NCI-H446 treated with DMSO at 0.1 percent for 48 hours (cell line): ENCODE results near the gene GFM1.

ENCODE experiments used
- DNase-seq: peaks from one replicate; lab custom pipeline; 2025; lab: John Stamatoyannopoulos, UW

The GFM1 gene

DNA sequence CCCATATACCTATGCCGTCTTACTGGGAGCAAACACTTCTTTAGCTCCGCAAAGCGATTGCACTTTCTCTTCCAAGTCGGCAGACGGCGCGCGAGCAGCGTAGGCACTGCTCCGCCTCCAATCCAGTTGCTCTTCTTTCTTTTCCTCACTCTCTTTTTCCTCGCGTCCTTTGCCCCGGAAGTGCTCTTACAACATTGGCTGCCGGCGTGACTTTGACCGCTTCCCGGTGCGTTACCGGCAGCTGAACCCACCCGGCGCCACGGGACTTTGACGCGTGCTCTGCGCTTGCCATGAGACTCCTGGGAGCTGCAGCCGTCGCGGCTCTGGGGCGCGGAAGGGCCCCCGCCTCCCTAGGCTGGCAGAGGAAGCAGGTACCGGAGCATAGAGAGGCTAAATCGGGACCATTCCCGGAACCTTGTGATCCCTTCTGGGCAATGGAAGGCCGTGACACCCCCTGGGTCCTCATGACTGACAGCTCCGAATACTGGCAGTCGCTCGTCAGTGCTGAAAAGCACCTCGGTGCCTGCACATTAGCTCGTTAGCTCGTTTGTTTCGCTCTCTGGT lies at the start of gene GFM1:
Gene GFM1, plus strand, starts transcription at position 183 of the 564 bp plus-strand sequence. Its CDS starts 108 bp downstream, at position 291.
- peak; percentile 96 for DNase-seq

DNA sequence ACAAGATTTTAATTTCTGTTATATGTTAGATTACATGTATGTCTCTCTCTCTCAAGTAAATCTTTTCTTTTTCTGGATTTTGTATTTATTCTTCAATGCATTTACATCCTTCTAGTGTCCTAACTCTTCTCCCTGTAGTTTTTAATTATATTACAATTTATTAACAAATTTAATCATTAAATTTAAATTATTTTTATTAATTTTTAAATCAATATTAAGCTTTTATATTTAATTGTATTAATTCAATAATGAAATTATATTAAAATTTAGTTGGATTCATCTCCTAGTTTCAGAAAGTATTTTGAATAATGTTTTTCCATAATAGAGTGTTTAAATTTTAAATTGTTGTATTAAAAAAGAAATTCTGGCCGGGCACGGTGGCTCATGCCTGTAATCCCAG lies 43.5 kb upstream of the GFM1 start:
- DNase-seq: no peak

DNA sequence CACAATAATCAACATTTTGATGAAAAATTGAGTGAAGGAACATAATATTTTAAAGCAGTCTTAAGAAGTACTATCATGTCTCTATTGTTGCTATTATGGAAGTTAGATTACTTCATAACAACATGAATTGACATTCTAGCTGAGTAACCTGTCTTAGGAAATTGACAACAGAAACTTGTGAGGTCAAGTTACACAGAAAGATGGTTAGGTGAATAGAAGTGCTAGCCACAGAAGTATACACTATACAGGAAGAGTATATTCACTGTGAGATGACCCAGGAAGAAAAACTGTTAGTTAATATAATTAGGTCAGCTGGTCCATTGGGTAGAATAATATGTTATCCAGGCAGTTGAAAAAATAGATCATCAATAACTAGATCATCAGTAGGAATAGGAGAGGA lies 42.1 kb upstream of the GFM1 start:
- no peak for DNase-seq

GRCh38 chr3:158617982-158618875 lies 26.1 kb upstream of the GFM1 start:
- DNase-seq: no peak

- DNase-seq: no peak
Observed at GRCh38 chr3:158625881-158626280, 18.4 kb upstream of the GFM1 start.

DNA sequence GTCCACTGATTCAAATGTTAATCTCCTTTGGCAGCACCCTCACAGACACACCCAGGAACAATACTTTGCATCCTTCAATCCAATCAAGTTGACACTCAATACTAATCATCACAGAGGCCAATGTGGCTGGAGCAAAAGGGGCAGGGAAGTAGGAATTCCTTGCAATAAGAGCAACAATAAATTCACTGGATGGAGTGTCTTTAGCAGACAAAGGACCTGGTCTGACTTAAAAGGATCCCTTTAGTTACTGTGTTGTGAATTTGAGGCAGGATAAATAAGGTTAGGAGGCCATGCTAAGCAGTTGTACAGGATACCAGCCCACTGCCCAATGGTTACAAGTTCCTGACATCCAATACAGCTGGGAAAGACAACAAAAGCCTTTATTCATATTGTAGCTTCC lies 12.3 kb upstream of the GFM1 start:
- DNase-seq: no peak

DNA sequence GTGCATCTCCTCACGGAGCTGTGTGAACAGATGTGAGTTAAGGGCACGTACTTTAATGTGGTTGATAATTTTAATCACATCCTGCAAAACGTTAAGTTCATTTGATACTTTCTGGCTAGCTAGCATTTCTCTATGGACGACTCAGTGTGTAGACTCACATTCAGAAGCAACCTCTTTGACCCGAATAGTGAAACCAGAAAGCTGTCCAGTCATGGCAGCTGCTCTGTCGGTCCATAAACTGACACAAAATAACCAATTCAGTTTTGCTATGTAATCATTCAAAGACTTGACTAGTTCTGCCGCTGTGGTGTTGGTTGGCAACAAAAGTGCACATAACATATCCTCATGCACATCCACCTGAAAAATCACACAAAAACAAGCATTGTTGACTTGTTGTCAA lies 3.7 kb upstream of the GFM1 start:
- DNase-seq: no peak

- no peak for DNase-seq
Observed at GRCh38 chr3:158642005-158642404, 2.3 kb upstream of the GFM1 start.

DNA sequence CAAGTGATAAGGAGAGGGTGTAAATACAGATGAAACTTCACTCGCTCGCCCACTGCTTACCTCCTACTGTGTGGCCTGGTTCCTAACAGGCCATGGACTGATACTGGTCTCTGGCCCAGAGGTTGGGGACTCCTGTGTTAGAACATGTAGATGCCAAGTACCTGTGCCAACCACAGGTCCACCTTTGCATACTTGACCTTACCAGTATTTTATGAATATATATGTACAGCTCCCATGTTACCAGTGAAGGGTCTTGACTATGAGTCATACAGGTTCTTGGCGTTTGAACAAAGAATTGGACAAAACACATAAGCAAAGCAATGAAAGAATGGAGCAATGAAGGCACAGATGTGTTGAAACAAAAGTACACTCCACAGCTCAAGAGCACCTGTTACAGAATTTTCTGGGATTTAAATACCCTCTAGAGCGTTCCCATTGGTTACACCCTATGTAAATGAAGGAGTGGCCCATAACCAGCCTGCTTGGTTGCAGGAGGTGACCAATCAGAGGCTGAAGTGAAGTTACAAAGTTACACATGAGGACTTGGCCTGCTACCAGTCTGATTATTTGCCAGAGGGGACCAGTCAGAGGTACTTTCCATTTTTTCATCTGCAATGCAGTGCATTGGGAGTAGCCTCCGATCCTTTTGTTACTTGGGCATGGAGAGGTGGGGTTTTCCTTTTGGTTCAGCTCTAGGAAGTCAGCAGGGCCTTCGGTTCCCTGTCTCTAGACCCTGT lies 1.7 kb upstream of the GFM1 start:
- DNase-seq: no peak

- DNase-seq: no peak
Observed at GRCh38 chr3:158649791-158650190, 5.5 kb downstream of the GFM1 start.

GRCh38 chr3:158651192-158651591 lies 6.9 kb downstream of the GFM1 start:
- no peak for DNase-seq

GRCh38 chr3:158652463-158652862 lies 8.1 kb downstream of the GFM1 start:
- DNase-seq: no peak

DNA sequence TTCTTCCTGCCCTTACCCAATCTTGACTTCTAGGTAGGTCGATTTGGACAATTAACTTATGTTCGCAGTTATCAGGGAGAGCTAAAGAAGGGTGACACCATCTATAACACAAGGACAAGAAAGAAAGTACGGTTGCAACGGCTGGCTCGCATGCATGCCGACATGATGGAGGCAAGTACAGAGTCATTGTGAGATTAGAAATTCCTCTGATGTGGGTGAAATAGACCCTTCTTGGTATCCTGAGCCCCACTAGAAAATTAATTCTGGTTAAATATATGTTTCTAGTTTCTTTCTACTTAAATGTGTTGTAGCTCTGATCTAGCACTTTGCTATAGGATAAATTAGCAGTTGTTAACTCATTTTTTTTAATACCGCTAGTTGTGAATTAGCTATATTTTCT lies 14.6 kb downstream of the GFM1 start:
- DNase-seq: no peak

DNA sequence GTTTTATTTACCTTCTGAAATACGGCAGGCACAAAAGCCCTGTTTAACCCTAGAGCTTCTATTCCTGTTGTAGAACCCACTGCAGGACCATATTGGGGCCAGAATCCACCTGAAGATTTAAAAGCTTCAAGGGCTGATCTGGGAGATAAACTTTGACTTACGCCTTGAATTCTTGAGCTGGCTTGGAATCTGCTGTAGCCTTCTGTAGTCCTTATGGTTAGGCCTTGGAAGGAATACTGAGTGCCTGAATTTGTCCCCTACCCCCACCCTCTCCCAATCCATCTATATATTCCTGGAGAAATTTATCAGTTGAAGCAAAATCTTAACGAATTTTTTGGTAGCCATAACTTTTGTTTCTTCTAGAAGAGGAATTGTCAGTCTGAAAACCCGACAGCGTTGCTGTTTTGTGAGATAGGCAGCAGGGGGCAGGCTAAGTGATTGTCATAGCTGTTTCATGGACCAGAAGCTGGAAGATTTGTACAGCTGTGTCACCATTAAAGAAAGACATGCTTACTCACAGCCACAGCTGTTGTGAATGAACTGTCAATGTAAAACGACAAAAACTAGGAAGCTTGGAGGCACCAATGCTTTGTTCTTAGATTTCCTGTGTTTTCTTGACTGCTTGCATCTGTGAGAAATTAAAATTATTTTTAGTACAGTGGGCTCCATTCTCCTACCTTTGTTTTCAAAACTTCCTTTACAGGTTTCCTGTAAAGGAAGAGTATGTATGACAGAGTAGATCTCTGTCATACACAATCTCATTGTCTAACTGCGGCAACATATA lies 15.3 kb downstream of the GFM1 start:
- peak; percentile 19 for DNase-seq

GRCh38 chr3:158660711-158661110 lies 16.4 kb downstream of the GFM1 start:
- DNase-seq: no peak

DNA sequence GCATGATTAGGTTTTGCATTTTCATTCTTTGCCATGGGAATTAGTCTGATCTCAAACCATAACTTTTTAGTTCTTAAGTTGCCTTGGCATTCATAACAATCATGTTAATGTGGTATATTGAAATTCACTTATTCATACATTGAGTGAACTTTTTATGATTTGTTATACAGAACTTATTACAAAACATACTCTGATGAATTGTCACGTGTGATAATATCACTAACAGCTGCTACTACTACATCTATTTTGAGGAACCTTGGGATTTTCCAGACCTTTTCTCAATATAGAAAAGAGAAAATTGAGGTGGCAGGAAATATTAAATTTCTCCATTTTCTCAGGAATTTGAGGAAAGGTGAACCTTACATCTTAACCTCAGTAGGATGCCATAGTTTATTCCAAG lies 18.9 kb downstream of the GFM1 start:
- no peak for DNase-seq

DNA sequence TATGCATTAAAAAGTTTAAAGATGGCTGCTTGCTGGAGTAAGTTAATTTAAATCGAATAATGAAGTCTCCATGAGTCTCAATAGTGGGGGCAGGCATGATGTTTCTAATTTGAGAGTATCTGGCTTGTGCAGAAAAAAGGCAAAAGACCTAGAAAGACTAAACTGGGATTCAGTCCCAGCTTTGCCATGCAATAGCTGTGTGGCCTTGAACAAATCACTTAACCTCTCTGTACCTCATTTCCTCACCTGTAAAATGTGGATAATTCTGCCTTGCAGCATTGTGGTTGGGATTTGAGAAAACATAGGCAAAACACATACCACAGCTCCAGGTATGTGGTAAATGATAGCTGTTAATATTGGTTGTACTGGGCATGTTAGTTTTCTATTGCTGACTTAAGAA lies 19.5 kb downstream of the GFM1 start:
- DNase-seq: no peak

DNA sequence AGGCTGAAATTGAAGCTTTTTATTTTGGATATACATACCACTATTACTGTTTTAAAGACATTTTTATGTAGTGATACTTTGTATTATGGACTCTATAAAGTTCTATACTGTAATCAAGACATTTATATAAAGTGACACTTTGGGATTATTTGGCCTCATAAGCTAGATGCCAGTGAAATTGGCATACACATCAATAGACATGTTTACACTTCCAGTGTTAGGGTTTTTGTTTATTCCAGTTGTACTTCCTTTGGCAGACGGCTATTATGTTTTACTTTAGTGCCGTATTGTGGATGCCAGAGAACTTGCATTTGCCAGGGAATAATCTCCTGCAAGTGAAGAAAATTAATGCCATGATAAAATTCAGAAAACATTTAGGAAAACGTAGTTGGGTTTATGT lies 22.1 kb downstream of the GFM1 start:
- DNase-seq: no peak

DNA sequence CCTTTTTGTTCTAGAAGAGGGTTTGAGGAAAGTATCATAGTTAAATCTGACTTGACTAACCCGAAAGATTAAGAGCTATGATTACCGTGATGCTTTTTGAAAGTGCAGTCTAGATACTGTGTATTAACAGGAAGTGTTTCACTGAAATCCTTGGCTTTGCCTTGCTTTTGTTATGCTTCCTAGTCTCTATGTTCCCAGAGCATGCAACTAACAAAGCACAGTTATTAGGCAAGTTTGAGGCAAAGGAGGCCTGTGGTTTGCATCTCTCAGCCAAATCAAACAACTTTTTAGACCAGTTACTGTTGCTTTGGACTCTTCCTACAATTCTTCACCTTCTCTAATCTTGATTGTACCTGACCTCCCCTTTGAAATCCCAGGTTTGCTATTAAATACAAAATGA lies 24.2 kb downstream of the GFM1 start:
- DNase-seq: no peak

DNA sequence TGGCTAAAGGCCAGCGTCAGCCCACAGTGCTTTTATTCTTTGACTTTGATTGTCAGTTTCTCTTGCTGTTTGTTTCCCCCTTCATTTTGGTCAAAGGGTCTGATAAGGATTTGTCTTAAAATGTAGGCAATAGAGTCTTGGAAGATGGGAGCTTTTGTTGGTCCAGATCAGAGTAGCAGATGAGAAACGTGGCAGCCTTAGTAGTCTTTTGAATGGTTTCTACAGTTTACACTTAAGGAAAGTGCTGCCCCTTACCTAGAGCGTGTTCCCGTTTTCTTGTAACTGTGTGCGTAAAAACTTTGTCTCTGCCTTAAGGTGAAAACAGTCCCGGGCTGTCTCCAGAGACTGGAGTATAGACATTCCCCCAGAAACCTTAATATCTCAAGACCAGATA lies 27.5 kb downstream of the GFM1 start:
- DNase-seq: no peak

- no peak for DNase-seq
Observed at GRCh38 chr3:158672215-158673176, 28.2 kb downstream of the GFM1 start, which contains the start of gene LXN. Gene LXN (minus strand): TSS chr3:158672648. CDS start chr3:158672478, 170 bp downstream.
